Renal cortex interstitium (tissue), 11 donors: ENCODE results near the gene CLEC5A. TPM values are rescaled to one million over a fixed set of nuclear protein-coding genes. Genes with fewer than 3 reads are reported as not detected.
"Not testable (repeated sequence)": the region's sequence is repeated elsewhere in the genome, so short reads cannot be mapped to it uniquely, and the experiment has no call there.

Source experiments
- DNase-seq, 11 donors: peaks; one replicate each; pipeline ENCODE4 v3.0.0-alpha.2; 2013; ENCODE audit warnings: low read depth in 9 of 11, low spot score in 4 of 11; ENCODE audit errors: extremely low read depth in 1 of 11
- polyA plus RNA-seq, 3 donors: library from polyadenylated mRNA; unstranded; fragments of 120-200 nt; gene quantifications; one replicate each; pipeline ENCODE4 v1.2.1, GENCODE V29; 2013; ENCODE audit not compliant: insufficient read length in 3 of 3

The CLEC5A gene
- polyA plus RNA-seq, 3 donors = 0.29 to 0.62 (median 0.34) TPM

DNA sequence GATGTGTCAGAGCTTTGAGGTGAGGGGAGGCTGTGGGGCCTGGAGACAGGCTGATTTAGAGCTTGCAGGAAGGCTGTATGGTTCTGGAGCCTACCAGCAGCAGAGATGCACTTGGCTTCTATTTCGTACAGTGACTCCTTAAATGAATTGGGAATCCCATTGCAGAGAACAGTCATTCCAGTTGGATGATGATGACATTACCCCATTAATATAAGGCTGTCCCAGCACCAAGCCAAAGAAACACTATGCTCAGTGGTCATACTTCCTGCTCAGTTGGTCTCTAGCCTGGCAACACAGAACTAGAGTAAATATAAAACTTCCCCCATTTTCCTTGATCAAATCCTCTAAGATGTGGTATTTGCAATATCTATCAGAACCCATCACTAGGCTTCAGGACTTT is 5.7 kb upstream of the CLEC5A start:
- DNase-seq = no peak

DNA sequence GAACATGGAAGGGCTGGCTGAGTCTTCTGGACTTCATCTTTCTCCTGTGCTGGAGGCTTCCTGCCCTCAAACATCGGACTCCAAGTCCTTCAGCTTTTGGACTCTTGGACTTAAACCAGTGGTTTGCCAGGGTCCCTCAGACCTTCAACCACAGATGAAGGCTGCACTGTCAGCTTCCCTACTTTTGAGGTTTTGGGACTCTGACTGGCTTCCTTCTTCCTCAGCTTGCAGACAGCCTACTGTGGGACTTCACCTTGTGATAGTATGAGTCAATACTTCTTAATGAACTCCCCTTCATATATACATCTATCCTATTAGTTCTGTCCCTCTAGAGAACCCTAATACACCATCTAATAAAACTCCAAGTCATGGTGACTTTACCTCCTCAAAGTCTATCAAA is 4.0 kb upstream of the CLEC5A start:
- DNase-seq = no peak

DNA sequence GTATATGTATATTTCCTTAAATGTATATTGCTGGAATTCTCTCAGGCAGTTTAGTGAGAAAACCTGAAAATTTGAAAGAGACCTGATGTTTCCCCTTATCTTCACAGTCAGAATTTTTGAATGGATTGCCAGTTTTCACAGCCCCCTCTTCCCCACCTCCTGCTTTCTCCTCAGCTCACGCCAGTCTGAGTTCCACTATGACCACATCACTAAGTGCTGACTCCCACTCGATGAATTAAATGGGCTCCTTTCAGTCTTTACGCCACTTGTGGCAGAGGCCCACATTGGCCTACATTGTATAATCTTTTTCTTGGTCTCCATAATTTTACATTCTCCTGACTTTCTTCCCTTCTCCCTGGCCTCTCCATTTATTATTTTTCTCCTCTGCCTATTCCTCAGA is 3.1 kb upstream of the CLEC5A start:
- DNase-seq = no peak

DNA sequence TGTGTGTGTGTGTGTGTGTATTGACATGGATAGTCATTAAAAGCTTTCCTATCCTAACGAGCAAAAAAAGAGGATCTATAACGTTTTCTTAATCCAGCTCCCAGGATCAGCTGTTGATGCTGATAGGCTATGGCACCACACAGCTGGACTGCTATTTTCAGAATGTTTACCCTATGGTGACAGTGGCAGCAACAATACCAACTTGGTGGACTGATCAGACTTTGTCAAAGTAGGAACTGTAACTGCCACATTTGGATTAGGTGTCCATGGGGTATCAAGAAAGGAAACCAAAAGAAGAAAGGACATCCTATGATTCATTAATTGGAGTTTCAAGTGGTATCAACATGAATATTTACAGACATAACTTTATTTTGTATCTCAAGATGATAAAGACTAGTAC is 2.7 kb upstream of the CLEC5A start:
- no peak for DNase-seq

DNA sequence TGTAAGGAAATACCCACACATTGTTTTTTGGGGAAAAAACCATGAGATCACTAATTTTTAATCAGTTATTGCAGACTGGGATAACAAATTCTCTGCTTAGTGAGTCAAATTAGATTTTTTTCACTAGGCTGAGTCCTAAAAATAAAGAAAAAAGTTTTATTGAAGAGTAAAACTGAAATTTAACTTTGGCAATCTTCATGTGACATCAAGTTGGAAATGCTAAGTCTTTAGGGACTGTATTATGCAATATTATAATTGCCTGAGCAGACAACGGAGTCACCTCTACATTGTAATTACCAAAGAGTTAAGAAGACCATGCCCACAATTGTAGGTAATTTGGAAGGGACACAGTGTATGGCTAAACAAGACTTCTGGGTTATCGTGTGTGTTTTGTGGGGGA is 2.2 kb upstream of the CLEC5A start:
- DNase-seq = no peak

DNA sequence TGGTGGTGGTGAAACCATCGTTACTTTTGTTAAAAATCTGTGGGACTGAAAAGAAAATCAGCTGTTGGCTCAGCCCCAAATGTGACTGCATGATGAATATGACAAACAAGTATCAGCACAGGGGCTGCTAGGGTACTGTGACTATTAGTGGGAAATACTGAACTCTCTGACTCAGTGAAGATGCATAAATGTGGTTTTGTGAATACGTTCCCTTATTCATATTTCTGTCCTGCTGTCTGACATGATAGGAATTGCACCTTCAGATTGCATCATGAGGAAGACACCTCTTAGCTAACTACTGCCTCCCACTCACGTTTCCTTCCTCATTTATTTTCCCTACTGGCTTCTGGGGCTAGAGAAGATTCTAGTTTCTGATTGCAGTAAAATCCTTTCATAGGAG is 1.4 kb downstream of the CLEC5A start:
- DNase-seq = no peak

DNA sequence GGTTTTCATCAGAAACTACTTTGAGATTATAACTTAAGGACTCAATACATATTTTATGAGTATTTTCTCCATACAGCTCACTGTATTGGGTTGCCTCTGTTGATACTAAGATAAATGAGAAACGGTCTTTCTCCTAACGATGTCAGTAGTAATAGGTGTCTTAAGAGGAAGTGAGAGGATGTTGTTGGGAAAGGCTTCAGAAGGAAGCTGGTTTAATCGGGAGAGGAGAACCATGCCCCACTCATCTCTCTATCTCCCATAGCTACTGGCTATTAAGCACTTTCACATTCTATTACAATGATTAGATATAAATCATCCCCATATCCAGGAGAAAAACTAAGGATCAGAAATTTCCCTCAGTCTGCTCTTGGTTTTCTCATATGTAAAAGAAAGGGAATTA is 2.0 kb downstream of the CLEC5A start:
- no peak for DNase-seq

DNA sequence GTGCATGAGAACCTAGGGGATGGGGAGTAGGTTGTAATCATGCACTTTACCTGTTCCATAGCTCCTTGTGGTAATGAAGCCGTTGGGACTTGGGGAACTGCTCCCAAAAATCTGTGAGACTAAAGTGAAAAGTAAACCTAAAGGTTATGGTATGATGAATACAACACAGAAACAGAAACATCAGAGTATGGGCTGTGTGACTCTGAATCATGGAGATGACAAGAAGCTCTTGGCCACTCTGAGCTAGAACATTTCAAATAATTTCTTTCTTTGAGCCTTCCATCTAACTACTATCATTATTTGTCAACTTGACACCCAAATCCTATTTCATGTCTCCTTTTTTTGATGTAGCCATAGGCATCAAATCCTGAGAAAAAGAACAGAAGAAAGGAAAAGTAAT is 2.9 kb downstream of the CLEC5A start:
- DNase-seq = no peak

DNA sequence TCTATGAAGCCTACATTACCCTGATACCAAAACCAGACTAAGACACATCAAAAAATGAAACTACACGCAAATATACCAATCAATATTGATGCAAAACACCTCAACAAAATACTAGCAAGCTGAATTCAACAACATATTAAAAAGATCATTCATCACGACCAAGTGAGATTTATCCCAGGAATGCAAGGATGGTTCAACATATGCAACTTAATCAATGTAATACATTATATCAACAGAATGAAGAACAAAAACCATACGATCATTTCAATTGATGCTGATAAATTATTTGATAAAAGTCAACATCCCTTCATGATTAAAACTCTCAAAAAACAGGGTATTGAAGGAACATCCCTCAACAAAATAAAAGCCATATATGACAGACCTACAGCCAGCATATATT is 5.7 kb downstream of the CLEC5A start:
- DNase-seq = no peak

DNA sequence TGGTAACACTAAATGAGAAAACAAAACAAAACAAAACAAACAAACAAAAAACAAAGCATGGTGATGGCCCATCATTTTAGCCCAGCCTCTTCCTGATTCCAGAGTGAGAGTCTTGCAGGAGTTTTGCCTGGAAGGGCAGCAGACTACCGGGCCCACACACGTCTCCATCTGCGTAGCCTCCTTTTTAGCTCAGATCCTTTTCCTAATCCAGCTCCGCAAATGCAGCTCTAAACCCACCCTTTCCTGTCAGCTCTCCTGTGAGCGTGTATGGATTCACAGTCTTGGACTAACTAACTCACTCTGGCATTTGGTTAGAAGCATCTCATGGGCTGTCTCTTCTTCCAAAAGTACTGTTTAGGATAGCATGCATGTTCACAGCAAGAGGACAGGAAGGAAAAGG is 16.6 kb downstream of the CLEC5A start:
- DNase-seq = no peak

DNA sequence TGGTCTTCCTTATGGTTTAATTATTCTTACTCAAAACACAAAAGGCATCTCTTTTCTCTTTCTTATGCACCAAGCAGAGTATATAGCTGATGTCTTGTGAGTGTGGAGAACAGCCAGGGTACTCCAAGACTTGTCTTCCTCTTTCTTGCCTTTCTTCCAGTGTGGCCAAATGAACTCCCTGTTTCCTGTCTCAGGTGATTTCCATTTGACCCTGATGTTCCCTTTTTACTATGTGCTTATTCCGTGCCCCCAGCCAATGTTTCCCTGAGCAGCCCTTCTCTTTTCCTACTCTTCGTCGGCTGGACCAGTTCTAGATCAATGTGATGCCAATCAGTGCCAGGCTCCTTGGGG is 18.0 kb downstream of the CLEC5A start:
- no peak for DNase-seq

DNA sequence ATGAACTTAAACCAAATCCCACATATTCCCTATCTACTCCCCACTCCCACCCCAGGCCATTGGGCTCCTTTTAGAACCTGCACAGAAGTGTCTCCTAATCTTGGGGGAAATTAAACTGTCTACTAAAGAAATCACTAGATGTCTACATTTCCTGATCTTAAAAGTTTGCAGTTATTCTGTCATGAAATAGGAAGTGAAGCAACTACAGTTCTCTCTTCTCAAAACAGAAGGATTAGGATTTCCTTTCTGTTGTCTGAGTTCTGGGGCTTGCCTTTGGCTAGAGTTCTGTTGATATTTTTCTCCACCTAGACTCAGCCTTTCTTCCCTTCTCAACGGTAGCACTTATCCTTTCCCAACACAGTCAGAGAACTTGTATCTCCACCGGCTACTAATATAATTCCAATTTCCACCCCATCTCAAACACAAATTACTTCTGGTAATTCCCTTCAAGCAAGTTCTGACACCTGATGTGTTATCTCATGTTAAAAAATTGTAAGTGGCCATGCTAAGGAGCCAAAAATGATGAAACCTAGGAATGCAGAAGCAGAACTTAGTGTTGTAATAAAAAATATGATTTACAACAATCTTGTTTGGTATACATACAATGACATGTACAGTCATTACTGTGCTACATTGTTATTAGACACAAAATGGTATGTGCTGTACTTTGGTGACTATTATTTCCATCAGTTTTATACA is 18.5 kb downstream of the CLEC5A start:
- no peak for DNase-seq

DNA sequence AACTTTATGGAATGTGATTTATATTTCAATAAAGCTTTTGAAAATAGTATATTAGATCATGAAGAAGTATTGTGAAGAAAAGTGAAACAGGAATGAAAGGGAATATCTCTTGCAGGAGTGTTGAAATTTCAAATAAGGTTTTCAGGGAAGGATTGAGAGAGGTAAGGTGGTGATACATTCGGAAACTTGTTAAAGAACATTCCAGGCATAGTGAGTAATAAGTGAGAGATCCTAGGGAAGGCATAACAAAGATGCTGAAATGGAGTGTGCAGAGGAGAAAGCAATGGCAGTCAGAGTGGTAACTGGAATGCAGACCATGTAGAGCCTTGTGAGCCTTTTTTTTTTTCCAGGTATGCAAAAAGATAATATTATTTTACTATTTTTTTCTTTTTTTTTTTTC is 26.5 kb downstream of the CLEC5A start:
- DNase-seq = no peak

DNA sequence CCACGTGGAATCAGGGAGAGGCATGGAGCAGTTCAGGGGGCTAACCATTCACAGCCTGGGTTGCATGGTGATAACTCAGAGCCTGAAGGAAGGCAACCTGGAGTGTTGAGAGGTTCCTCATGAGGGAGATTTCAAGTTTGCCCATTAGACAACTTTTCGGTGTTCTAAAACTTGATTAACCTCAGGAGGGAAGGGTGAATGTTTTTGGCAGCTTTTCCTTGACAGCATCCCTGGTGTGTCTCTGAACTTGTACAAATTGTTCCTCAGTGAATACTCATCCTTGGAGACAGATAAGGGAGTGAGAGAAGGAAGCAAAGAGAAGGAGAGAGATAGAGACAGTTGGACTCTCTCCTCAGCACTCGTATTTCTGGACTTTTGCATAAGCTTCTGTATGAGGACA is 30.7 kb downstream of the CLEC5A start, which contains the start of gene OR9A4:
Gene OR9A4 (plus strand): TSS at position 301 of the 400 bp plus-strand sequence. CDS start 2,477 bp downstream, outside the sequence.
- no peak for DNase-seq

DNA sequence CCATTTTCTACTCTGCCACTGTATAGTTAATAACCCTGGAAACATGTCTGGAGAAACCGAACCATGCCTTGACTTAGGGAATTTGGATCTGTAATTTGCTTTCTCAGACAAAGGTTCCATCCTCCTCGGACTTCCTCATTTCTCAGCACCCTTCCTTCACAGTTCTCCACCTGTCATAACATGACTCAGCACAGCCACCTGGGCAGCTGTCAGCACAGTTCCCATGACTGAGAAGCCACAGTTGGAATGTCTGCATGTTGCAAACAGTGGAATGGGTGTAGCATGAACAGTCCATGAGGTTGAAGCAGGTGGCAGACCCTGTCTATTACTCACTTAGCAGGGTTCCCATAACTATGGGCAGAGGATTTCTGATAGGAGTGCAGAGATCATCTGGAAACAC is 31.2 kb downstream of the CLEC5A start:
- no peak for DNase-seq

DNA sequence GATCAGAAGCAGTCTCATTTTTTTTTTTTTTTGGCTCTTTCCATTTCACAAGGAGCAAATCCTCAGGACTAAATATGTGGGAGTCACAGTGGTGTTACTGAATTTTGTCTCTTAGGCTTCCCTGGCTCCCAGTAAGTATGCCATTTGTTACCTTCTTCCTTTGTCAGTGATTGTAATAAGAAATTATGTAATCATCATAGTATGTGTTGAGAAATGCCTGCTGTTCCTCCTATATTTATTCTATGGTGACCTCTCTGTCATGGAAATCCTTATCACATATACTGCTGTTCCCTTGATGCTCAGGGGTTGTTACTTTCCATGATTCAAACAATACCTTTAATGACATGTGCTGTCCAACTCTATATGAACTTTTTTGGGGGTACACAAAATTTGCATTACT is 35.4 kb downstream of the CLEC5A start:
- no peak for DNase-seq

DNA sequence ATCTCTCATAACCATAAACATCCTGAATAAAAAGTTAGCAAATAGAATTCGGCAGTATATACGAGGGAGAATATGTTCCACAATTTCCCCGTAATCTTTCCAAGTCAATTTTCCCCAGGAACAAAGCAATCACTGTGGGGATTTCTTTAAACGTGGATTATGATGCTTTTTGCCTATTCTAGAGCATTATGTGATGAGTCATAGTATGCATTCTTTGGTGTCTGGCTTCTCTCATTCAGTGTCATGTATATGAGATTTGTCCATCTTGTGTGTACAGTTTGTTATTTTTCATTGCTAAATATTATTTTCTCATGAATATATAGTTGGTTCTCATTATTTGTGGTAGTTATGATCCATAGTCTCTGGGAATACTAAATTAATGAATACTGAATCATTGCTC is 40.5 kb downstream of the CLEC5A start:
- no peak for DNase-seq

DNA sequence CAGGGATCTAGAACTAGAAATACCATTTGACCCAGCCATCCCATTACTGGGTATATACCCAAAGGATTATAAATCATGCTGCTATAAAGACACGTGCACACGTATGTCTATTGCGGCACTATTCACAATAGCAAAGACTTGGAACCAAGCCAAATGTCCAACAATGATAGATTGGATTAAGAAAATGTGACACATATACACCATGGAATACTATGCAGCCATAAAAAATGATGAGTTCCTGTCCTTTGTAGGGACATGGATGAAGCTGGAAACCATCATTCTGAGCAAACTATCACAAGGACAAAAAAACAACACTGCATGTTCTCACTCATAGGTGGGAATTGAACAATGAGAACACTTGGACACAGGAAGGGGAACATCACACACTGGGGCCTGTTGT is 47.4 kb downstream of the CLEC5A start:
- DNase-seq = not testable (repeated sequence)

DNA sequence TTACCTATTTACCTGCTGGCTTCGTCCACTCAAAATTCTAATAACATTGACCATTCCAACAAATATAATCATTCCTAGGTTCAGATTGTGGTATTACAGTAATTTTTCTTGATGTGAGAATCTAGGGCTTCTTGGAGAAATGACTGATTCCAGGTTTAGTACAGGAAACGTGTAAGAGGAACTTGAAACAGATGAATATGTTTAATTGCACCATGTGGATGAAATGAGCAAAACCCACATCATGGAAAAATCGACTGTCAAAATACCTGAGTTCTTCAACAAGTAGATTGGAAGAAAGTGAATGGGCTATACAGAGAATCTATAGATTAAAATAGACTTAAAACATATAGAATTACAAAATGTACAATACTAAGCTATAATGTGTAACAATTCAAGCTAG is 55.4 kb downstream of the CLEC5A start:
- DNase-seq = no peak

DNA sequence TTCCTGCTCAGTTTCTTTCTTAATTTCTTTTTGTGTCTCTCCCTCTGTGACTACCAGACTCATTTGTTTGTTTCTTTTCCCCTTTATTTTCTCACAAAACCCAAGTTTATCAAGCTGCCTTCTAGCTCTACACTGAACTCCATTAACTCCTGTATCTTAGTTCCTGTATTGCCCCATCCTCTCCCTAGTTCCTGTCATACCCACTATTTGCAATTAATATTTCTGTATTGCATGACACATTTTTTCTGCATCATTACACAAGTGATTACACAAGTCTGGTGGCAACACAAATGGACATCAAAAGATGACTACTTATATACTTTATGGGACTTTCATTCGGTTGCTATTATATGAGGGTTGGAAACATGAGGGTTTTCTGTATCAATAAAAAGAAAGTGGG is 57.5 kb downstream of the CLEC5A start:
- DNase-seq = no peak

DNA sequence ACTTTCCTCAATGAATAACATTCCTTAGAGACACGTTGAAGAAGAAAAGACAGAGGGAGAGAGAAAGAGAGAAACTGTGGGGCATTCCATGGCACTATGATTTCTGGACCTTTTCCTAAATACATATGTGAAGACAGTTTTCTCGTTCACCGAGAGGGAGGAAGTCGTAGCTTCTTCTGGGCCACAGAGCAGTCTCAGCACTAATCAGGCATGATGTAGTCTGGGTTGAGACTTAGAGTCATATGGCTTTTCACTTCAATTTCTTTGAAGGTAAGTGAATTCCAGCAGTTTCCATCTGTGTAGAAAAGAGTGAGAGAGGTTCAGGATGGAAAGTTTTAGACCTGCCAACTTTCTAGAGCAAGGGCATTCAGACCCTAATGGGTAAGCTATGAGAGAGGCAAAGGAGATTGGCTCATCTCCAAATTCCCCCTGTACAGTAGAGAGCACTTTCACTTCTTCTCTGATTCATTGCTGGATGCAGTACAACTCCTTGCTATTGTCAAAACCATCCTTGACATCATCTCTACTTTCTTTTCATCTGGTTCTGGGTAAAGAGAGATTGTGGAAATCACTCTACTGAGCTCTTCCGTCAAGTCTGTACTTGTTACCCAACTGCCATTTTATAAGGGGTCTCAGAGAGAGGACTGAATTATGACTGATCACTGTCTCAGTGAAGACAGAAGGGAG is 62.1 kb downstream of the CLEC5A start:
- no peak for DNase-seq
